HG02870 (cell line): ENCODE data around the gene NR6A1.
"Not testable (repeated sequence)": the region's sequence is repeated elsewhere in the genome, so short reads cannot be mapped to it uniquely, and the experiment has no call there.

ENCODE experiments used
- ATAC-seq: cut with Tn5 transposase; IDR thresholded peaks from one replicate; pipeline ENCODE4 v1.9.1; 2021; ENCODE audit warnings: mild to moderate bottlenecking, moderate library complexity; ENCODE audit not compliant: unreplicated experiment

Gene NR6A1

GRCh38 chr9:124778575-124779367 lies 7.7 kb upstream of the NR6A1 start:
- ATAC-seq: no peak

DNA sequence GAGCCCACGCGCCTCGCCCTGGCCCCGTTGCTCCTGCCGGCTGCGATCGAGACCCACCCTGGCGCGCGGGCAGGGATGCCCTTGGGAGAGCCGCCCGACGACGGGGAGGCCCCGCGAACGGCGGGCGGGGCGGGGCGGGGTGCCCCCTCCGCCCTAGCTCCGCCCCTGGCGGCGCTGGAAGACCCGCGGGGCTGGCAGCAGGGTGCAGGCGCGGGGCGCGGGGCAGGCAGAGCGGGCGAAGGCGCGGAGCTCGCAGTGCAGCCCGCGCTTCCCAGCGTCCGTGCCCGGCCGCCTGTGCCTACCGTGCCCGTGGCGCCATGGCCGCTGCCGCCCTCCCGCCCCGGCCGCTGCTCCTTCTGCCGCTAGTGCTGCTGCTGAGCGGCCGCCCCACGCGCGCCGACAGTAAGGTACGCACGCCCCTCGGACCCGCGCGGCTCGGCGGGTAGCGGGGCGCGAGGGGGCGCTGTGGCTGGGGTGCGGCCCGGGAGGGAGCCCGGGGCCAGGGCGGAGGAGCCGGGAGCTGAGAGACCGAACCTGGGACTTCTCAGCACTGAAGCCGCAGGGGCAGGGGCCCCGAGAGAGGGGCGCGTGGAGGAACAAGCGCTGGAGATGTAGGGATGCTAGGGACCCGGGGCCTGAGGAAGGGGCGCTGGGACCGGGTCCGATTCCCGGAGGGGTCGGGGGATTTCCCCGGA lies 6.0 kb upstream of the NR6A1 start, which contains the start of gene OLFML2A:
OLFML2A (plus strand) TSS at position 180 of the 695 bp plus-strand sequence; CDS start at position 318, 138 bp downstream.
- no peak for ATAC-seq

DNA sequence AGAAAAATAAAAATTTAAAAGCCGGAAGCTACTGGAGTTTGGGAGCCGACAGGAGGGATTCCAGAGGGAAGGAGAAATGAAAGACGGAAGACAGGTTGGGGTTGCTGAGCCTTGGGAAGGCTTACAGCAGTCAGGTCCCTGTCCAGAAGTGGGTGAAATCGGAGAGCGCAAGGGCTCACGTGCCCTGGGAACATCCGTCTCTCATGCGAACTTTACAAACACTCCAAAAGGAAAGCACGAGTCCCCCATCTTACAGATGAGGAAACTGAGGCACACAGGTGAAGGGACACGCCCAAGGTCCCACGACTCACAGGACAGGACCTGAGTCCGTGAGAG lies 5.5 kb upstream of the NR6A1 start:
- ATAC-seq: no peak

DNA sequence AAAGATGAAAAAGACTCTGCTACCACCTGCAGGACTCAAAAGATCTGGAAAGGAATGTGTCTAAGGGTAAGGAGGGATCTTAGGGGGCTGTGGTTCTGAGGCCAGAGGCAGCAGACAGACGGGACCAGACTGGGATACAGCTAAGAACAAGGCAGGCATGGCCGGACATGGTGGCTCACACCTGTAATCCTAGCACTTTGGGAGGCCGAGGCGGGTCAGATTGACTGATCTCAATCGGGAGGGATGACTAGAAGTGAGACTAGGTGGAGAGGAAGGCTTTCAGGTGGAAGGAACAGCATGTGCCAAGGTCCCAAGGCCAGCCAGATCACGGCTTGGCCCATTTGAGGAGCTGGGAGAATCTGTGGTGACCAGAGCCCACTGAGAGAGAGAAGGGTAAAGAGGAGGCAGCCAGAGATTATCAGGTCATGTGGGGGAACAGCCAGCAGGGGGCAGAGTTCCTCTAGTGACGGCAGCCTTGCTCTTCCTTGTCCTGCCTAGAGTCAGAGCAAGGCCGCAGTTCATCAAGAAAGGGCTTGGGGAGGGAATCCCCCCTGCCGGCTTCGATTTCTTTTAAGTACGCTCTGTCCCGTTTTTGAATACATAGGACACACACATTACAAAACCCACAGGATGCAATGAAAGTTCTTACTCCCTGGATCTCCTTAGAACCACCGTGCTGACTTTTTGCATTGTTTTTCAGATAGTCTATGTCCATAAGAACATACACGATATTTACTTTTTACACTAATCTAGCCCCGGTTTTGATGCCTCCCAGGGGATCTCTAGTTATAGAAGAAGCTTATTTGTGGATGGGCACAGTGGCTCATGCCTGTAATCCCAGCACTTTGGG lies 3.2 kb upstream of the NR6A1 start:
- ATAC-seq: peak; percentile 31

DNA sequence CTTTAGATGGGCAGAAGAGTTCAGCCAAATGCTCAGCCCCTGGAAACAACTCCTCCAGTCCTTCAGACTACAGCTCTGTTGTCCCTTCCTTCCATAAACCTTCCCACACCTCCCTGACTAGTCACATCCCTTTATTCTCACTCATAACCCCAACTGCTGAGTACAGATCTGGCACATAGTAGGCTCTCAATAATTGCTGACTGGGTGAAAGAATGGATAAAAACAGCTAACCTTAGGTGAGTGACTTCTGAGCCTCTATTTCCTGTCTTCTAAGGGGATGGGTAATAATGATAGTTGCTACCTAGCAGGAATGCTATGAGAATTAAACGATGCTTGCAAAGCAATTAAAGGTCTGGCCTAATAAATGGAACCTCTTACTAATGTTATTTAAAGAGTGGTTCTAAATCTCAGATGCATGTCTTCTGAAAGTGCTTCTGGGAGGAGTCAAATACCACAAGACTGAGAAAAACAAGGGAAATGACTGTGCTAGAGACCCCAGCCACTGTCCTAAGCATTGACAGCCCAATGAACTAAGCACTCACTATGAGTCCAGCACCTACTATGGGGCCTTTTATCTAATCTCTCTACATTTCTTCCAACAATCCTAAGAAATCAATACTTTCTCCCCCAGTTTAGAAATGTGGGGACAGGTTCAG lies 2.5 kb upstream of the NR6A1 start:
- no peak for ATAC-seq

GRCh38 chr9:124772877-124773276 lies 1.8 kb upstream of the NR6A1 start:
- ATAC-seq: not testable (repeated sequence)

DNA sequence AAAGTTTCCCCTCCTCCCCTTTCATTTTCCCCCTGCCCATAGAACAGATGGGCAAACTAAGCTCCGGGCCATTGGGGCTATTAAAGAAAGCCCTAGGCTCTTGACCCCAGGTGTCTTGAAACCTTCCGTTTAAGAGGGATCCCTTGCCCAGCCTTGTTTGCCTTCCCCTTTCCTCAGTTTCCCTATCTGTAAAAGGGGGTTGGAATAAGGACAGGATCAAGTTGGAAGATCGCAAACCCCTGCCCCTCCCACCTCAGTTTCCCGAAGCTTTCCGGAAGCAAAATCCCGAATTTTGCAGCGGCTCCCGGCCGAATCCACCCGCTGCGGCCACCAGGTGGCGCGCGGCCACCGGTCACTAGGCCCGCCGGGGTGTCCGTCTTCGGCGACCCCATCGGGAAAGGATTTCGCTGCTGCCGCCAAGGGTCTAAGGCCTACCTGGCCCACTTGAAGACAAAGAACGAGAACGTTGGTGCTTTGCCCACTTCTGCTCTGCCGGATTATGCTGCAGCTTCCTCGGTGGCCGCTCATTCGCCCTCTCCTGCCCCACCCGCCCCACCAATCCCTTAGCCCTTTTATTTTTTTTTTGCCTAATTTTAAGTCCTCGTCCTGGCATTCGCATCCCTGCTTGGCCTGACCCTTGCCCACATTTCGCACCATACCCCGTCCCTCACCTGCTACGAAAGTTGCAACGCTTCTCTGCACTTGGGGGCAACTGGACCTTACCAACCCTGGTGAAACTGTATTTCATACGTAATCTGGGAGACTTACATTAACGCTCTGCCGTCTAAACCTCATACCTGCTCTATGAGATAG lies 962 bp upstream of the NR6A1 start:
- no peak for ATAC-seq

- ATAC-seq: no peak
Observed at GRCh38 chr9:124770359-124771020, 621 bp downstream of the NR6A1 start.

DNA sequence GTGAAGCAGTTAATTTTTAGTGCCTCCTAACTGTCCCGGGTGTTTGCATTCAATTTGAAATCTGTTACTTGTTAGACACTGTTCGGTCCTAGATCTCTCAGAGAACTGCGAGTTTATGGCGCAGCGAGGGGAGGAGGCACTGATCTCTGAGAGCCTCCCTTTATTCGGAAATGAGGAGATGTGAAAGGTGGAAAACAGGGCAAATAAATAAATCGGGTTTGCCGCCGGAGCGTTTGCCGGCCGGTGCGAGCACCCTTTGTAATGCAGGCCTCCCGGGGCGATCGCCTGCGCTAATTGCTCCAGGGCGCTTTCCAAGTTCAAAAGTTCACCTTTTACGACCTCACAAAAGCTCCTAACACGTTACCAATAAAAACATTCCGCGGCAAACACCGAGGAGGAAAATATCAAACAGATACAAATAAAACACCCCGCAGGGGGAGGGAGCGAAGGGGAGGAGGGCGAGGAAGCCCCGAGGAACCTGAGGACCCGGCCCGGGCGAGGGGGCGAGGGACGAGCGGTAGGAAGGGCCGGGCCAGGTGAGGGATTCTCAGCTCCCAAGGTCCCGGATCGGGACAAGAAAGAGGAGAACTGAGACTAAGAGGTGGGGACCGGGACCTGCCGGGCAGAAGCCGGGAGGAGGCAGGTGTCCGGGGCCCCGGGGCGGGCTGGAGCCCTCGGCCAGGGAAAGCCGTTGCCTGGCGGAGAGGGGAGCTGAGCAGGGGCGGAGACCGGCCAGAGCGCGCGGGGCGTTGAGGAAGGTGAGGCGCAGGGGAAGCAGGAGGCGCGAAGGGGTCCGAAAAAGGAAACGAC lies 1.4 kb downstream of the NR6A1 start:
- ATAC-seq: no peak

DNA sequence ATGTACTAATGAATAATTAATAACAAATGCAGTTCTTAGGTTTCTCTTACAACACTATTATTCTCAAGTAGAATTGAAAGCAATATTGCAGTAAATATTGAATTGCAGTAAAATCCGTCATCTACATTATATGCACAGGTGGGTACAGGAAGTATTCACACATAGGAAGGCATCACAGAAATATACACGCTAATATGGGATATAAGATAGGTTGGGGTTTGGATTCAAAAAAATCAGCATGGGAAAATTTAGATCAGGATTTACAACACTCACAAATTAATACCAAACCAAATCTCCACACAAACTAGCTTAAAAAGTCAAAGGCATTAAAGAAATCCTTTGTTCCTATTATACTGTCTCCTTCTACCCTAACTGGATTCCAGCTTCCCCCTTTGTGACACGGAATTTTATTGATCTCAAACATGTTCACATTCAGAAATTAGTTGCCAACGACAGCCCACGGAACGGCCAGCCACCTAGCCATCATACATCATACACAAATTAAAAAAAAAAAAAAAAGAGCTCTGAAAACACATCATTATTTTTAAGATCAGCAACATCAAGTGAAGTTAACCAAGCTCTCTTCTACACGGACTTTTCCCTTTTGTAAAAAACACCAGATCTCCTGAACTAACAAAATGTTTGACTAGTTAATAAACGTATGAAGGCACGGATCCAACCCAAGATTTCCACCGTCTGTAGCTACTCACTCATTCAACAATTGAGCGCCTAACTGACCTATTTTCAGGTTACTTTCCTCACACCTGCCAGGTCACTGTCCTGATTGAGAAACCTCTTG lies 2.2 kb downstream of the NR6A1 start:
- ATAC-seq: no peak

GRCh38 chr9:124768334-124768733 lies 2.8 kb downstream of the NR6A1 start:
- ATAC-seq: no peak

DNA sequence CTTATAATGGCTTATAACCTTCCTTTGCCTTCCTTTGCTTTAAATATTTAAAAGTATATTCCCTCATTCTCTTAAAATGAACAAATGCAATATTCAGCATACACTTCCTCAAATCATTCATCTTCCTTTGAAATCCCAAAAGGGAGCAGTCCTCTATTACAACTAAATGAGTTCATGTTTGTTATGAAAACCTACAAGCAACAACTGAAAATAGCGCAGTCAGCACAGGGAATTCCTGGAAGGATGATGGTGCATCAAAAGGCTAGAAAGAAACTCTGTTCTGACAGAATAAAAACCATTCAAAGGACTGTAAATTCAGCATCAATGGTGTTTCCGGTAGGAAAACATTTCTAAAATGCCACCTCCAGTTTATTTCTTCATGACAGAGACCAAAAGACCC lies 3.3 kb downstream of the NR6A1 start:
- no peak for ATAC-seq

DNA sequence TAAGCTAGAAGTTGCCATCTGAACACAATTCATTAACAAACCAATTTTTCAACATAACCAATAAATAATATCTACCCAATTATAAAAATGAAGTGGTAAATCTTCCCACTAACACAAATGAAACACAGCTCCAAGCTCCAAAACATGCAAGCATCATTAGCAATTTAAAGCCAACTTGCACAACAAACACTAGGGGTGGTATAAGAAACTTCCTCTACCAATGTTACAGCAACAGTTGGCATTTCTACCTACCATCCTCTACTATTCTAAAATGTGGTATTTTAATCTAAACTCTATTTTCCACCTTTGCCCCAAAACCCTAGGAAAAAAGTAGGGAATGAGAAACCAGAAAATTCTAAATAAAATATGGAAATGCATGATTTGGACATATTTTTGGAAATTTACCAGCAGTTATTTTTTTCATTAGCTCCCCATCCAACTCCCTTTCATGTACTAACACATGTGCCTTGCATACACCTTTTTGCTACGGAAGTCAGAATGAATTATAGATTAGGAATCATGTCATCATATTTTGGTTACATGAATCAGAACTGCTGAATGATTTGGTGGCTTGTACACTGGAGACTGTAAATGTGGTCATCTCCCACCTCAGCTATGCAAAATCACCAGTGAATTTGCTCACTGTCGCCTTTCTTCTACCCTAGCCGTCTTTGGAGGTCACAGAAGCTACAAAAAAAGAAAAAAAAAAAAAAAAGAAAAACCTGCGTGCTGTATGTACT lies 4.1 kb downstream of the NR6A1 start:
- no peak for ATAC-seq

- no peak for ATAC-seq
Observed at GRCh38 chr9:124766326-124766725, 4.8 kb downstream of the NR6A1 start.

DNA sequence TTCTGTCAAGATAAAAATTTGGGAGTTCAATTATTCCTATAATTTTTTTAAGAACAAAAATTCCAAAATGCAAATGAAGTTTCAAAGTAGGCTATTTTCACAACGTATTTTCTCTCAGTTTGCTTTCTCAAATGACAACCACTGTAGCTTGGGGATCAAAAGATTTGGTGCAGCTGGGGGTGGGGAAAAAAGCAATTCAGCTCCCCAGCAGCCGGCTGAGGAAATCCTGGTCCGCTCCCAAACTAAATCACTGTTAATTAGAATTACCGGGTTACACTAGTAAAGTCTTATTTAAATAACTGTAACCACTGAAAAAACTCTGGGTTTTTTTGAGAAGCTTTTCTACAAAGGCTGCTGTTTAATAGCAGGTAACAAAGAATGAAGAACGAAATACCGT lies 5.7 kb downstream of the NR6A1 start:
- no peak for ATAC-seq

GRCh38 chr9:124764774-124765438 lies 6.2 kb downstream of the NR6A1 start:
- ATAC-seq: peak; percentile 68

GRCh38 chr9:124762633-124763032 lies 8.5 kb downstream of the NR6A1 start:
- ATAC-seq: no peak
